ELF-1 (cell line): ENCODE data around the gene UTS2B.

Source experiments
- DNase-seq: peaks from one replicate; pipeline ENCODE4 v3.0.0-alpha.2; 2016; ENCODE audit warnings: low read depth, low spot score

Gene UTS2B

GRCh38 chr3:191352014-191352413 lies 21.7 kb upstream of the UTS2B start:
- no peak for DNase-seq

GRCh38 chr3:191350396-191351090 lies 20.2 kb upstream of the UTS2B start:
- DNase-seq: no peak

- no peak for DNase-seq
These were observed 17.8 kb upstream of the UTS2B start for GRCh38 chr3:191348098-191348497.

- no peak for DNase-seq
These were observed 16.9 kb upstream of the UTS2B start for GRCh38 chr3:191347228-191347627.

GRCh38 chr3:191345334-191345733 lies 15.0 kb upstream of the UTS2B start:
- DNase-seq: no peak

- DNase-seq: no peak
These were observed 13.6 kb upstream of the UTS2B start for GRCh38 chr3:191343913-191344312.

- DNase-seq: no peak
These were observed 12.8 kb upstream of the UTS2B start for GRCh38 chr3:191343115-191343514.

GRCh38 chr3:191342411-191342810 lies 12.1 kb upstream of the UTS2B start:
- DNase-seq: no peak

- no peak for DNase-seq
These were observed 11.7 kb upstream of the UTS2B start for GRCh38 chr3:191342006-191342405.

- DNase-seq: no peak
These were observed 10.6 kb upstream of the UTS2B start for GRCh38 chr3:191340966-191341365.

- no peak for DNase-seq
These were observed 10.0 kb upstream of the UTS2B start for GRCh38 chr3:191340351-191340750.

GRCh38 chr3:191339316-191339917 lies 9.1 kb upstream of the UTS2B start:
- DNase-seq: no peak

- DNase-seq: no peak
These were observed 7.8 kb upstream of the UTS2B start for GRCh38 chr3:191338177-191338488.

- no peak for DNase-seq
These were observed 6.5 kb upstream of the UTS2B start for GRCh38 chr3:191336833-191337232.

- no peak for DNase-seq
These were observed 4.1 kb upstream of the UTS2B start for GRCh38 chr3:191334346-191334893.

- DNase-seq: no peak
These were observed 3.1 kb upstream of the UTS2B start for GRCh38 chr3:191333298-191333880.

- DNase-seq: no peak
These were observed 1.1 kb upstream of the UTS2B start for GRCh38 chr3:191331388-191331787.

GRCh38 chr3:191330530-191331048 lies 263 bp upstream of the UTS2B start:
- no peak for DNase-seq

- peak; percentile 90 for DNase-seq
These were observed 1.2 kb downstream of the UTS2B start, which contains the start of gene CCDC50 for GRCh38 chr3:191328962-191329653. CCDC50 (plus strand) TSS chr3:191329394; CDS start chr3:191329675, 281 bp downstream.

GRCh38 chr3:191328383-191328961 lies 1.9 kb downstream of the UTS2B start:
- DNase-seq: no peak

- no peak for DNase-seq
These were observed 2.8 kb downstream of the UTS2B start for GRCh38 chr3:191327526-191327925.

- no peak for DNase-seq
These were observed 5.4 kb downstream of the UTS2B start for GRCh38 chr3:191324936-191325335.
